Parathyroid adenoma (tissue), 2 donors: Measurements from ENCODE around the gene NRSN2.
A peak's percentile ranks its signal among the peaks of the same experiment; 100 is the strongest.
"Not testable (repeated sequence)": the region's sequence is repeated elsewhere in the genome, so short reads cannot be mapped to it uniquely, and the experiment has no call there.

ENCODE experiments used
- H2AFZ ChIP-seq: fragments of 300-600 bp; sonication (generic); one replicate; pipeline ENCODE4 v1.7.0; 2017; ENCODE audit warnings: antibody characterized with exemption, mild to moderate bottlenecking
- H3K27ac ChIP-seq: fragments of 300-600 bp; sonication (generic); one replicate; pipeline ENCODE4 v1.7.0; 2017
- H3K27me3 ChIP-seq: fragments of 300-600 bp; sonication (generic); one replicate; pipeline ENCODE4 v1.7.0; 2017; ENCODE audit warnings: low read length; ENCODE audit not compliant: control insufficient read depth, insufficient read depth
- H3K36me3 ChIP-seq: fragments of 300-600 bp; sonication (generic); one replicate; pipeline ENCODE4 v1.7.0; 2017; ENCODE audit warnings: low read length; ENCODE audit not compliant: control insufficient read depth, insufficient read depth
- H3K4me1 ChIP-seq: fragments of 300-600 bp; sonication (generic); one replicate; pipeline ENCODE4 v1.7.0; 2017; ENCODE audit warnings: control low read depth
- H3K4me2 ChIP-seq: fragments of 300-600 bp; sonication (generic); one replicate; pipeline ENCODE4 v1.7.0; 2017; ENCODE audit warnings: low read length
- H3K4me3 ChIP-seq: fragments of 300-600 bp; sonication (generic); one replicate; pipeline ENCODE4 v1.7.0; 2017; ENCODE audit warnings: low read depth, low read length
- H3K79me2 ChIP-seq: fragments of 300-600 bp; sonication (generic); one replicate; pipeline ENCODE4 v1.7.0; 2017; ENCODE audit warnings: control low read depth
- H3K9ac ChIP-seq: fragments of 300-600 bp; sonication (generic); one replicate; pipeline ENCODE4 v1.7.0; 2017; ENCODE audit warnings: mild to moderate bottlenecking
- H3K9me3 ChIP-seq: fragments of 300-600 bp; sonication (generic); one replicate; pipeline ENCODE4 v1.7.0; 2017; ENCODE audit warnings: low read length; ENCODE audit not compliant: control insufficient read depth
- CTCF ChIP-seq: fragments of 300-600 bp; sonication (generic); IDR thresholded peaks from one replicate; pipeline ENCODE4 v1.7.0; 2017; ENCODE audit warnings: antibody characterized with exemption, mild to moderate bottlenecking
- donor health status: primary hyperparathyroidism.

NRSN2 gene

GRCh38 chr20:334578-334977, 12.3 kb upstream of the NRSN2 start:
- no peak overlapping the region for H2AFZ ChIP-seq
- H3K4me2 ChIP-seq = no peak overlapping the region
- no peak overlapping the region for H3K4me3 ChIP-seq
- no peak for TF ChIP-seq CTCF
- no peak overlapping the region for H3K9ac ChIP-seq
- H3K9me3 ChIP-seq = no peaks in the 10 kb centered on the region
- no peaks in the 10 kb centered on the region for H3K36me3 ChIP-seq
- no peaks in the 10 kb centered on the region for H3K27me3 ChIP-seq
- no peak overlapping the region for H3K27ac ChIP-seq
- peaks cover 6% of the 10 kb centered on the region for H3K79me2 ChIP-seq
- H3K4me1 ChIP-seq = peaks cover 6% of the 10 kb centered on the region

GRCh38 chr20:336040-336439, 10.9 kb upstream of the NRSN2 start:
- not testable (repeated sequence) for H3K9ac ChIP-seq, H3K4me3 ChIP-seq, H3K36me3 ChIP-seq, H3K27ac ChIP-seq, H3K4me1 ChIP-seq, H3K9me3 ChIP-seq, H3K4me2 ChIP-seq, H2AFZ ChIP-seq, H3K27me3 ChIP-seq
- peaks cover 11% of the 10 kb centered on the region for H3K79me2 ChIP-seq

- H3K4me1 ChIP-seq = no peaks in the 10 kb centered on the region
- H3K36me3 ChIP-seq = no peaks in the 10 kb centered on the region
- H3K4me3 ChIP-seq = no peak overlapping the region
- H2AFZ ChIP-seq = no peak overlapping the region
- no peaks in the 10 kb centered on the region for H3K9me3 ChIP-seq
- no peak overlapping the region for H3K27ac ChIP-seq
- TF ChIP-seq CTCF = no peak
- H3K27me3 ChIP-seq = no peaks in the 10 kb centered on the region
- H3K9ac ChIP-seq = no peak overlapping the region
- peaks cover 15% of the 10 kb centered on the region for H3K79me2 ChIP-seq
- H3K4me2 ChIP-seq = no peak overlapping the region
These were observed 5.2 kb upstream of the NRSN2 start for GRCh38 chr20:341682-342081.

- Histone ChIP-seq H3K27me3 (no peaks in the 10 kb centered on the region), H3K4me1 (no peaks in the 10 kb centered on the region), H2AFZ (no peak overlapping the region), H3K79me2 (peaks cover 15% of the 10 kb centered on the region), H3K27ac (no peak overlapping the region), H3K4me2 (no peak overlapping the region), H3K9me3 (no peaks in the 10 kb centered on the region), H3K4me3 (no peak overlapping the region), H3K36me3 (no peaks in the 10 kb centered on the region), H3K9ac (no peak overlapping the region)
- no peak for TF ChIP-seq CTCF
These were observed 3.8 kb upstream of the NRSN2 start for GRCh38 chr20:343107-343506.

GRCh38 chr20:346033-346639, 775 bp upstream of the NRSN2 start:
- no peaks in the 10 kb centered on the region for H3K9me3 ChIP-seq
- no peaks in the 10 kb centered on the region for H3K27me3 ChIP-seq

More at GRCh38 chr20:346033-346639, 775 bp upstream of the NRSN2 start:
- Histone ChIP-seq H3K79me2 (peaks cover 6% of the 10 kb centered on the region), H3K9ac (no peak overlapping the region), H3K4me2 (peak overlapping the region; percentile 72), H3K36me3 (no peaks in the 10 kb centered on the region), H3K4me3 (peak overlapping the region; percentile 71), H3K27ac (peak overlapping the region; percentile 94), H2AFZ (peak overlapping the region; percentile 89), H3K4me1 (peaks cover 5% of the 10 kb centered on the region)
- TF ChIP-seq CTCF = no peak
